OCI-LY1 (cell line): ENCODE measurements around the gene TNRC6C.

ENCODE experiments used
- CTCF ChIP-seq: fragments of 200-600 bp; sonication (generic), shearing (Covaris generic); IDR thresholded peaks from 2 replicates; pipeline ENCODE4 v1.5.1; 2017; ENCODE audit warnings: mild to moderate bottlenecking, antibody characterized with exemption, low read length, moderate library complexity, mixed read lengths
- EZH2 ChIP-seq: fragments of 200-600 bp; sonication (generic), shearing (Covaris generic); IDR thresholded peaks from 2 replicates; pipeline ENCODE4 v1.8.0; 2017; ENCODE audit warnings: borderline replicate concordance, mixed run types, mild to moderate bottlenecking, antibody characterized with exemption, low read length, moderate library complexity, mixed read lengths

DNA sequence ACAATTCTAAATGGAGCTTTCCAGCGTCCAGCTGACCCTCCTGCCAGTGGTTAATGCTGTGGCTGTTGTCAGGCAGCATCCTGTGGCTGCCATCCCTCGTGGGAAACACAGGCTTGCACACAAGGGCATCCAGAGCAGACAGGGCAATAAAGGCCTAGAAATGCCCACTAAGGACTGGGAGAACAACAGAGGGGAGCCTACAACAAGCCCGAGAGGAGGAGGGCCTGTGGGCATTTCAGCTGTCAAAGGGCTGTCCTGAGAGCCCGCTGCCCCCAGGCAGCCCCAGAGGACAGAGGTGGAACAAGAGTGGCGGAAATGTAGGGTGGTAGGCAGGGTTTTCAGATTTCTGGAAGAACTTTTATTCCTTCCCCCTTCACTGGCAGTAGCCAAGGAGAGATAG, 81.1 kb downstream of the TNRC6C start:
- TF ChIP-seq CTCF (no peak), EZH2 (no peak)
